ENCODE data around the gene DNAJC18. TPM values are rescaled to one million over a fixed set of nuclear protein-coding genes. Genes with fewer than 3 reads are reported as not detected.
A peak's percentile ranks its signal among the peaks of the same experiment; 100 is the strongest.

DNAJC18 gene
- total and polyA plus RNA-seq, 2 of the 8 experiments (the other 6 are each of a cell fraction or from before 2014, with no cell fraction given) = 7.8 to 29.2 TPM

- FAIRE-seq = no peak
- Histone ChIP-seq H3K4me1 (replicated peaks in 1 of 4; ENCODE audit: control insufficient read depth in 3 of 4, insufficient read depth in 4 of 4, low read length in 3 of 4) (peaks cover 3 to 21% (median 12%) of the 10 kb centered on the region in 4 experiments), H3K4me2 (ENCODE audit: insufficient read depth in 1 of 2, low read depth in 2 of 2, low read length in 2 of 2) (peak overlapping the region; percentile 48 to 55), H2BK5ac (ENCODE audit: low read depth, low read length) (peak overlapping the region; percentile 85; the same call in 1 of the 2 replicates), H4K8ac (ENCODE audit: extremely low read depth, insufficient read depth, low read length) (0 out of 2 replicates have a peak overlapping the region, but pooled peaks have one; percentile 64), H3K4me3 (ENCODE audit: extremely low read depth in 1 of 4, insufficient read depth in 2 of 4, low read depth in 3 of 4, low read length in 4 of 4) (peak overlapping the region in 2 of 4 experiments; percentile 5 to 27; a peak in 1 of 8 replicates), H3K56ac (replicated peaks; ENCODE audit: insufficient read length, low read depth, low read length) (no peak overlapping the region), H4K5ac (ENCODE audit: insufficient read length, low read depth, low read length) (peak overlapping the region; percentile 37), H2AK5ac (ENCODE audit: low read depth, low read length) (peak overlapping the region; percentile 58; the same call in 1 of the 2 replicates), H3K27ac (ENCODE audit: low read depth, low read length) (0 out of 2 replicates have a peak overlapping the region, but pooled peaks have one; percentile 29), H4K20me1 (replicated peaks in 1 of 2; ENCODE audit: control insufficient read depth in 1 of 2, insufficient read depth in 2 of 2, low read length in 2 of 2) (no peaks in the 10 kb centered on the region), H2BK15ac (ENCODE audit: low read length) (peak overlapping the region; percentile 95; the same call in 1 of the 2 replicates), H2BK20ac (ENCODE audit: low read length) (peak overlapping the region; percentile 66; the same call in 1 of the 2 replicates), H2BK12ac (ENCODE audit: low read depth, low read length) (peak overlapping the region; percentile 92; the same call in 1 of the 2 replicates), H2BK120ac (replicated peaks; ENCODE audit: low read depth, low read length) (peak overlapping the region; percentile 20), H3K36me3 (ENCODE audit: control insufficient read depth in 2 of 4, insufficient read depth in 4 of 4, low read length in 3 of 4) (no peaks in the 10 kb centered on the region), H3K23me2 (ENCODE audit: low read depth, low read length) (peaks cover 11% of the 10 kb centered on the region; the same call in 1 of the 2 replicates), H3K9ac (replicated peaks in 1 of 4; ENCODE audit: extremely low read depth in 1 of 4, low read depth in 3 of 4, low read length in 3 of 4) (peak overlapping the region in 2 of 4 experiments; percentile 9 to 37; a peak in 2 of 7 replicates), H3K9me3 (ENCODE audit: insufficient read depth in 2 of 2, low read depth in 1 of 2, low read length in 1 of 2) (no peaks in the 10 kb centered on the region), H3K27me3 (replicated peaks in 1 of 4; ENCODE audit: control insufficient read depth in 3 of 4, extremely low read depth in 1 of 4, insufficient read depth in 3 of 4, low read length in 3 of 4) (peaks cover 2 to 9% (median 7%) of the 10 kb centered on the region in 4 experiments; a peak in 6 of 7 replicates), H4K91ac (replicated peaks; ENCODE audit: insufficient read length, low read length) (peak overlapping the region; percentile 48), H3K23ac (ENCODE audit: insufficient read length) (no peak overlapping the region), H3K18ac (ENCODE audit: extremely low read depth, low read length) (peak overlapping the region; percentile 68), H2AFZ (ENCODE audit: low read length) (no peak overlapping the region), H3K79me2 (ENCODE audit: control insufficient read depth in 1 of 2, insufficient read depth in 2 of 2, low read length in 2 of 2) (no peaks in the 10 kb centered on the region), H3K79me1 (ENCODE audit: low read depth, low read length) (no peaks in the 10 kb centered on the region; the same call in 1 of the 2 replicates), H3K4ac (replicated peaks; ENCODE audit: insufficient read length, low read depth, low read length) (no peak overlapping the region), H3K14ac (ENCODE audit: insufficient read length) (no peak overlapping the region)
- POLR2A ChIA-PET (ENCODE audit: partially characterized antibody) = interaction anchor here (0.6 to 3.6 kb wide), 16 partner anchors 9 to 109 kb away, joined by 3 to 16 read pairs (median 4); partner anchors contain the start of genes MATR3, PAIP2 and SPATA24
- CTCF ChIA-PET (ENCODE audit: partially characterized antibody) = interaction anchor here (0.8 to 2.7 kb wide), 6 partner anchors 10 to 35 kb away, joined by 3 to 15 read pairs (median 4); no protein-coding TSS in a partner anchor
- TF ChIP-seq CHD1 (IDR thresholded peaks at IDR 0.05; ENCODE audit: low read depth, low read length) (no peak), ASH2L (IDR thresholded peaks at IDR 0.05; ENCODE audit: low read length) (peak; percentile 76), SP1 (IDR thresholded peaks at IDR 0.05; ENCODE audit: low read depth, low read length) (0 out of 2 replicates have a peak, but pooled peaks have one; percentile 19), SRF (IDR thresholded peaks at IDR 0.05; ENCODE audit: low read depth, low read length) (no peak), FOSL1 (IDR thresholded peaks at IDR 0.05; ENCODE audit: insufficient read depth, low read depth, low read length) (no peak), CREB1 (IDR thresholded peaks at IDR 0.05) (no peak), EP300 (IDR thresholded peaks at IDR 0.05; ENCODE audit: borderline replicate concordance in 1 of 2, low read depth in 2 of 2, low read length in 2 of 2) (peak in 1 of 2 experiments; percentile 30; a peak in 1 of 3 replicates), ATF3 (IDR thresholded peaks at IDR 0.05; ENCODE audit: insufficient read depth, low read depth, low read length) (no peak), TCF12 (IDR thresholded peaks at IDR 0.05; ENCODE audit: low read depth, low read length) (peak; percentile 51; the same call in 1 of the 2 replicates)
- 67% methylated on average over 8 of the region's 8 CpGs; no CpG with 5 or more reads in 1 of the 2 experiments for WGBS, 2 experiments (ENCODE audit: extremely low coverage in 1 of 2, insufficient coverage in 1 of 2, insufficient read length in 1 of 2, insufficient replicate concordance in 2 of 2, low coverage in 1 of 2, low lambda C conversion rate in 2 of 2, missing lambda C conversion rate in 1 of 2)
- no peak for DNase-seq (ENCODE audit: low read depth in 1 of 2, low spot score in 2 of 2)
Measured at GRCh38 chr5:139388198-139388821, 51.0 kb downstream of the DNAJC18 start.
